ENCODE results near the gene ZDHHC18.
A peak's percentile ranks its signal among the peaks of the same experiment; 100 is the strongest.
"Not testable (repeated sequence)": the region's sequence is repeated elsewhere in the genome, so short reads cannot be mapped to it uniquely, and the experiment has no call there.

Gene ZDHHC18

GRCh38 chr1:26861286-26861701, 34.8 kb downstream of the ZDHHC18 start:
- H3K4me3 ChIP-seq (ENCODE audit: low read length) = no peak overlapping the region
- TF ChIP-seq, protein P1, sequence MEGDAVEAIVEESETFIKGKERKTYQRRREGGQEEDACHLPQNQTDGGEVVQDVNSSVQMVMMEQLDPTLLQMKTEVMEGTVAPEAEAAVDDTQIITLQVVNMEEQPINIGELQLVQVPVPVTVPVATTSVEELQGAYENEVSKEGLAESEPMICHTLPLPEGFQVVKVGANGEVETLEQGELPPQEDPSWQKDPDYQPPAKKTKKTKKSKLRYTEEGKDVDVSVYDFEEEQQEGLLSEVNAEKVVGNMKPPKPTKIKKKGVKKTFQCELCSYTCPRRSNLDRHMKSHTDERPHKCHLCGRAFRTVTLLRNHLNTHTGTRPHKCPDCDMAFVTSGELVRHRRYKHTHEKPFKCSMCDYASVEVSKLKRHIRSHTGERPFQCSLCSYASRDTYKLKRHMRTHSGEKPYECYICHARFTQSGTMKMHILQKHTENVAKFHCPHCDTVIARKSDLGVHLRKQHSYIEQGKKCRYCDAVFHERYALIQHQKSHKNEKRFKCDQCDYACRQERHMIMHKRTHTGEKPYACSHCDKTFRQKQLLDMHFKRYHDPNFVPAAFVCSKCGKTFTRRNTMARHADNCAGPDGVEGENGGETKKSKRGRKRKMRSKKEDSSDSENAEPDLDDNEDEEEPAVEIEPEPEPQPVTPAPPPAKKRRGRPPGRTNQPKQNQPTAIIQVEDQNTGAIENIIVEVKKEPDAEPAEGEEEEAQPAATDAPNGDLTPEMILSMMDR (conservative IDR thresholded peaks at IDR 0.05; ENCODE audit: low read depth, low read length) = peak; percentile 44
- no peak for DNase-seq (ENCODE audit: low read depth)

DNA sequence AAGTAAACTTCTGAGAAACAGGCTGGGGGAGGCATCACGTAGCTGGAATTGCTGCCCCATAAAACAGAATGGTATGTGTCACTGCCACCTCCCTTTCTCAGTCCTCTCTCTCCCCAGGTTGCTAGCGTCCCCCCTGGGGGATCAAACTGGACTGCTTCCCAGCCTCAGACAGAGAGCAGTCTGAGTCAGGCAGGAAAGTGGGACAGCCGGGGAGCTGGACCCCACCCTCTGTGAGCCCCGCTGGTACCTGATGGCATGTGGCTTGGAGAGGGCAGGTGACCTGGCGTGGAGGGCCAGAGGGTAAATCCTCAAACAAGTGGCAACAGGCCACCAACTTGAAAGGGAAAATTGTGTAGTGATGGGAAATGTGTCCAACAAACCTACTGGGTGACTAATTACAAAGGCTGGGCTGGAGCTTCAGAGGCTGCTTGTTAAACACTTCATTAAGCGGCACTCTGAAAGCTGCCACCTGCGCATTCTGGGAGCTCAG, 35.4 kb downstream of the ZDHHC18 start:
- no peak overlapping the region for H3K4me3 ChIP-seq (ENCODE audit: low read length)
- TF ChIP-seq, protein P1 (conservative IDR thresholded peaks at IDR 0.05; ENCODE audit: low read depth, low read length) = no peak

GRCh38 chr1:26862781-26863684, 36.5 kb downstream of the ZDHHC18 start, which contains the start of gene SFN:
Gene SFN, plus strand, starts transcription at chr1:26863149. Its CDS starts 64 bp downstream, at chr1:26863213.
- H3K4me3 ChIP-seq (ENCODE audit: low read length) = no peak within 1 kb of the TSS
- DNase-seq (ENCODE audit: low read depth) = no peak
- TF ChIP-seq, protein P1 (conservative IDR thresholded peaks at IDR 0.05; ENCODE audit: low read depth, low read length) = peak; percentile 42

More for the DNA sequence above, 35.4 kb downstream of the ZDHHC18 start:
- no peak for DNase-seq (ENCODE audit: low read depth)

GRCh38 chr1:26863685-26864077, 37.2 kb downstream of the ZDHHC18 start:
- H3K4me3 ChIP-seq (ENCODE audit: low read length) = no peak overlapping the region
- DNase-seq (ENCODE audit: low read depth) = no peak
- TF ChIP-seq, protein P1 (conservative IDR thresholded peaks at IDR 0.05; ENCODE audit: low read depth, low read length) = no peak

GRCh38 chr1:26864610-26865480, 38.4 kb downstream of the ZDHHC18 start:
- TF ChIP-seq, protein P1 (conservative IDR thresholded peaks at IDR 0.05; ENCODE audit: low read depth, low read length) = no peak
- H3K4me3 ChIP-seq (ENCODE audit: low read length) = peak overlapping the region; percentile 61
- peak; percentile 89 for DNase-seq (ENCODE audit: low read depth)

GRCh38 chr1:26873097-26873496, 46.6 kb downstream of the ZDHHC18 start:
- H3K4me3 ChIP-seq (ENCODE audit: low read length); DNase-seq (ENCODE audit: low read depth): not testable (repeated sequence)

DNA sequence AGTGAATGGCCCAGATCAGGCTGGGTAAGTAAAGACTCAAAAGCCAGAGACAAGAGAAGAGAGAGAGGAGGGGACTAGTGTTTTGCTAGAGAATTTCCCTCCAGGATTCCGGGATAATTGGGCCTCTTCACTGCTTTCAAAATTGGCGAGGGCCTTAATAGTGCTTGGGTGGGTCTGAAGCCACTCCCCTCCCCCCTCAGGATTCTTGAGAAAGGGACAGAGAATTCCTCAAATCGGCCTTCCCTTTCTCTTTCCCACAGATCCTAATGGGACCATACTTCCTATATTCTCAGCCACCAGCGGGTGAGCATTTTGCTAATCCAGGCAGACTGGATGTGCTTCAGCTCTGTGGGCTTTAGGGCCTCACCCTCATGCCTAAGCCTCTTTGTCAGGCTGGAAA, 48.4 kb downstream of the ZDHHC18 start:
- TF ChIP-seq, protein P1 (conservative IDR thresholded peaks at IDR 0.05; ENCODE audit: low read depth, low read length) = no peak
- DNase-seq (ENCODE audit: low read depth) = no peak
- H3K4me3 ChIP-seq (ENCODE audit: low read length) = no peak overlapping the region
